ENCODE results near the gene CD27. TPM values are rescaled to one million over a fixed set of nuclear protein-coding genes. Genes with fewer than 3 reads are reported as not detected.
A peak's percentile ranks its signal among the peaks of the same experiment; 100 is the strongest.
"Not testable (repeated sequence)": the region's sequence is repeated elsewhere in the genome, so short reads cannot be mapped to it uniquely, and the experiment has no call there.

Gene CD27
- total and polyA plus RNA-seq, 9 donors: 0.34 to 0.87 (median 0.55) TPM; not detected in 2

GRCh38 chr12:6493497-6494257, 48.9 kb downstream of the CD27 start, which contains the start of gene NCAPD2:
Gene NCAPD2, plus strand, starts transcription at chr12:6494102. Its CDS starts 997 bp downstream, at chr12:6495099.
- H3K27me3 ChIP-seq: no peaks in the 10 kb centered on the region
- peak; percentile 87 to 95 (median 91) for DNase-seq
- H3K4me1 ChIP-seq (ENCODE audit: insufficient read depth): peaks cover 7% of the 10 kb centered on the region
- no peak for TF ChIP-seq POLR2A (IDR thresholded peaks at IDR 0.05)
- TF ChIP-seq EP300 (IDR thresholded peaks at IDR 0.05): no peak
- TF ChIP-seq, protein P1, sequence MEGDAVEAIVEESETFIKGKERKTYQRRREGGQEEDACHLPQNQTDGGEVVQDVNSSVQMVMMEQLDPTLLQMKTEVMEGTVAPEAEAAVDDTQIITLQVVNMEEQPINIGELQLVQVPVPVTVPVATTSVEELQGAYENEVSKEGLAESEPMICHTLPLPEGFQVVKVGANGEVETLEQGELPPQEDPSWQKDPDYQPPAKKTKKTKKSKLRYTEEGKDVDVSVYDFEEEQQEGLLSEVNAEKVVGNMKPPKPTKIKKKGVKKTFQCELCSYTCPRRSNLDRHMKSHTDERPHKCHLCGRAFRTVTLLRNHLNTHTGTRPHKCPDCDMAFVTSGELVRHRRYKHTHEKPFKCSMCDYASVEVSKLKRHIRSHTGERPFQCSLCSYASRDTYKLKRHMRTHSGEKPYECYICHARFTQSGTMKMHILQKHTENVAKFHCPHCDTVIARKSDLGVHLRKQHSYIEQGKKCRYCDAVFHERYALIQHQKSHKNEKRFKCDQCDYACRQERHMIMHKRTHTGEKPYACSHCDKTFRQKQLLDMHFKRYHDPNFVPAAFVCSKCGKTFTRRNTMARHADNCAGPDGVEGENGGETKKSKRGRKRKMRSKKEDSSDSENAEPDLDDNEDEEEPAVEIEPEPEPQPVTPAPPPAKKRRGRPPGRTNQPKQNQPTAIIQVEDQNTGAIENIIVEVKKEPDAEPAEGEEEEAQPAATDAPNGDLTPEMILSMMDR (IDR thresholded peaks at IDR 0.05): peak in 2 of 3 donors; percentile 60 to 83
- no peaks in the 10 kb centered on the region for H3K36me3 ChIP-seq
- intact Hi-C loops (cut with DNase I): no loop called here
- H3K27ac ChIP-seq: peak within 1 kb of the TSS; percentile 47 to 93
- peak within 1 kb of the TSS; percentile 82 for H3K4me3 ChIP-seq
- no peaks in the 10 kb centered on the region for H3K9me3 ChIP-seq
- WGBS, 3 donors: 0 to 1% (median 0%) methylated on average over 29 to 49 of the region's 49 CpGs

- Histone ChIP-seq H3K27ac (no peak overlapping the region), H3K4me3 (peak overlapping the region; percentile 82), H3K36me3 (no peaks in the 10 kb centered on the region), H3K27me3 (no peaks in the 10 kb centered on the region), H3K4me1 (ENCODE audit: insufficient read depth) (peaks cover 7% of the 10 kb centered on the region), H3K9me3 (no peaks in the 10 kb centered on the region)
- DNase-seq: no peak
- TF ChIP-seq, protein P1 (IDR thresholded peaks at IDR 0.05): no peak
- TF ChIP-seq EP300 (IDR thresholded peaks at IDR 0.05) (no peak), POLR2A (IDR thresholded peaks at IDR 0.05) (no peak)
- 1% methylated on average over 14 of the region's 14 CpGs for WGBS, 3 donors
- intact Hi-C loops (cut with DNase I): no loop called here
These were observed 49.5 kb downstream of the CD27 start for GRCh38 chr12:6494258-6494743.

- Histone ChIP-seq H3K9me3 (no peaks in the 10 kb centered on the region), H3K4me1 (ENCODE audit: insufficient read depth) (peaks cover 7% of the 10 kb centered on the region), H3K36me3 (no peaks in the 10 kb centered on the region), H3K27ac (no peak overlapping the region), H3K4me3 (no peak overlapping the region), H3K27me3 (no peaks in the 10 kb centered on the region)
- TF ChIP-seq POLR2A (IDR thresholded peaks at IDR 0.05) (no peak), EP300 (IDR thresholded peaks at IDR 0.05) (no peak)
- TF ChIP-seq, protein P1 (IDR thresholded peaks at IDR 0.05): no peak
- WGBS, 3 donors: 65 to 75% (median 67%) methylated on average over 1 of the region's 1 CpG
- no peak for DNase-seq
- intact Hi-C loops (cut with DNase I): no loop called here
These were observed 50.2 kb downstream of the CD27 start for GRCh38 chr12:6494968-6495367.

DNA sequence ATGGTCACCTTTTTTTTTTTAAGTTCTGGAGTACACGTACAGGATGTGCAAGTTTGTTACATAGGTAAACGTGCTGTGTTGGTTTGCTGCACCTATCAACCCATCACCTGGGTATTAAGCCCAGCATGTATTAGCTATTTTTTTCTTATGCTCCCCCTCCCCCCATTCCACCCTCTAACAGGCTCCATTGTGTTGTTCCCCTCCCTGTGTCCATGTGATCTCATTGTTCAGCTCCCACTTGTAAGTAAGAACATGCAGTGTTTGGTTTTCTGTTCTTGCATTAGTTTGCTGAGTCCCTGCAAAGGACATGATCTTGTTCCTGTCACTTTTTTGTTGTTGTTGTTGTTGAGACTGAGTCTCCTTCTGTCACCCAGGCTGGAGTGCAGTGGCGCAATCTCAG, 52.5 kb downstream of the CD27 start:
- H3K36me3 ChIP-seq; H3K9me3 ChIP-seq; H3K4me1 ChIP-seq (ENCODE audit: insufficient read depth); H3K27me3 ChIP-seq; intact Hi-C loops (cut with DNase I); H3K27ac ChIP-seq; DNase-seq; H3K4me3 ChIP-seq: not testable (repeated sequence)
- WGBS, 3 donors: 73 to 79% (median 77%) methylated on average over 3 of the region's 3 CpGs

GRCh38 chr12:6500466-6500865, 55.7 kb downstream of the CD27 start:
- Histone ChIP-seq H3K4me1 (ENCODE audit: insufficient read depth) (no peaks in the 10 kb centered on the region), H3K4me3 (no peak overlapping the region), H3K27ac (no peak overlapping the region), H3K27me3 (no peaks in the 10 kb centered on the region), H3K9me3 (no peaks in the 10 kb centered on the region), H3K36me3 (no peaks in the 10 kb centered on the region)
- no peak for DNase-seq
- 83 to 95% (median 91%) methylated on average over 2 of the region's 2 CpGs for WGBS, 3 donors
- intact Hi-C loops (cut with DNase I): no loop called here
- TF ChIP-seq EP300 (IDR thresholded peaks at IDR 0.05) (no peak), POLR2A (IDR thresholded peaks at IDR 0.05) (no peak)
- TF ChIP-seq, protein P1 (IDR thresholded peaks at IDR 0.05): no peak
